ENCODE measurements around the gene UBQLNL.

The UBQLNL gene, protein sequence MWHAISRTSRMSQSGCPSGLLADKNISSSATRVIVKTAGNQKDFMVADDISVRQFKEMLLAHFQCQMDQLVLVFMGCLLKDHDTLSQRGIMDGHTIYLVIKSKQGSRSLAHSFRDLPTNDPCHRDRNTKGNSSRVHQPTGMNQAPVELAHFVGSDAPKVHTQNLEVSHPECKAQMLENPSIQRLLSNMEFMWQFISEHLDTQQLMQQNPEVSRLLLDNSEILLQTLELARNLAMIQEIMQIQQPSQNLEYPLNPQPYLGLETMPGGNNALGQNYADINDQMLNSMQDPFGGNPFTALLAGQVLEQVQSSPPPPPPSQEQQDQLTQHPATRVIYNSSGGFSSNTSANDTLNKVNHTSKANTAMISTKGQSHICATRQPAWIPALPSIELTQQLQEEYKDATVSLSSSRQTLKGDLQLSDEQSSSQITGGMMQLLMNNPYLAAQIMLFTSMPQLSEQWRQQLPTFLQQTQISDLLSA

DNA sequence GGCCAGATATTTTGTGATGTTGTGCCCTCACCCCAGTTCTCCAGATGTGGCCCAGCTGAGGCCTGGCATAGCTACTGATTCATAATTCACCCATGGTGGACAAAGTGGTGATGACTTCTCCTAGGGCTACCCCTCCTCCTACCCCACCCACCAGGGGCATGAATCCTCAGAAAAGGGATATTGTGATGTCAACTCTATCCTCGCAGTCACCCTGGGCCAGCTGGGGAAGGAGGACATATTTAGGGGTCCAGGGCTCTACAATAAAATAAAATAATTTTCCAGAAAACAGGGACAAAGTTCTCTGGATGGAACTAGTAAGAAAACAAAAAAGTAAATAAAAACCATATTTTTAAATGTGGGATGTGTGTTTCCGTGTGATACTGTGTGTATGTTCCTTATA, at the start of gene UBQLNL:
Gene UBQLNL (minus strand): TSS at position 101 of the 400 bp plus-strand sequence. CDS start 258 bp downstream, outside the sequence.
- TF ChIP-seq GATA1 (IDR thresholded peaks at IDR 0.05; ENCODE audit: low read depth, low read length): no peak
- no peak for TF ChIP-seq POLR2A (IDR thresholded peaks at IDR 0.05; ENCODE audit: low read length)

DNA sequence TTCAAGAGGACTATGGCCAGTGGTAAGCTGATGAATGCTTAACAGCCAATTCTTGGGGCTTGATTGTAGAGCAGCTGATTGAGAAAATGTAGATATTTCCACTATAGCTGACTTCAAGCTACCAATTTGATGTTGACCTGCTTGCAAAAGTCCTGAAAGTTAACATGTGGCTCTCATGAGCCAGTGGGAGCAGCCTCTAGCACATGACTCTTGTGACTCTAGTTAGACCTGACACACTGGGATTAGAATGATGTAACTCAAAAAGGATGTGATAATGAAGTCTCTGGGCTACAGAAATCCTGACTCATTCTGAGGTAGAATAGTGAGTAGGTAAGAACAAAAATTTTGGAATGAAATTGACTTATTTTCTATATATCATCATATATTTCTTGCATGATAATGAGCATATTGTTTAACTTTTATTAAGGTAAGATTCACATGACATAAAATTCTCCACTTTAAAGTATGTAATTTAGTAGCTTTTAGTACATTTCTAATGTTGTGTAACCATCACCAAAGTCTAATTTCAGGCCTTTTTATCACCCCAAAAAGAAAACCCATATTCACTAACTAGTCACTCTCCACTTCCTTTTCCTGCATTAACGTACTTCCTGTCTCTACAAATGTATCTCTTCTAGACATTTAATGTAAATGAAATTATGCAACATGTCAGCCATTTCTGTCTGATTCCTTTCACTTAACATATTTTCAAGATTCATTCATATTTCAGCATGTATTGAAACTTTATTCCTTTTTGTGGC, 47.9 kb upstream of the UBQLNL start:
- TF ChIP-seq GATA1 (IDR thresholded peaks at IDR 0.05; ENCODE audit: low read depth, low read length): no peak
- TF ChIP-seq POLR2A (IDR thresholded peaks at IDR 0.05; ENCODE audit: low read length): no peak
- DNase-seq: peak in 1 of 2 experiments; percentile 29

More for the DNA sequence above, at the start of gene UBQLNL:
- no peak for DNase-seq

DNA sequence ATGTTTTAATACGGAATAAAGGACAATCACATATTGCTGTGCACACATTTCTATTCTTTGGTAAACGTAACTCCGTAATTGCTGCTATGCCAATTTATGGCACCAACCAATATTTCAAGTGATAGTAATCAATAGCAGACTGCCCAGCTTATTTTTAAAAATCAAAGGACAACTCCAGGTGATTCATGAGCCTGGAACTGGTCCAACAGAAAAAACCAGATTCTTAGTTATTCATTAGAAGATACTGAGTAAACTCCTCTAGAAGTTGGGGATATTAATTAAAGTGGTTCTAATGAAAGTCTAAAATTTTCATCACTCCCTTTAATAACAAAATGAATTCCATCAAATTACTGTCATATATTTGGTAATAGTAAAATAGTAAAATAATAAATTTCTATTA, 41.3 kb upstream of the UBQLNL start:
- DNase-seq: no peak
- no peak for TF ChIP-seq POLR2A (IDR thresholded peaks at IDR 0.05; ENCODE audit: low read length)
- TF ChIP-seq GATA1 (IDR thresholded peaks at IDR 0.05; ENCODE audit: low read depth, low read length): no peak

- TF ChIP-seq GATA1 (IDR thresholded peaks at IDR 0.05; ENCODE audit: low read depth, low read length) (no peak), POLR2A (IDR thresholded peaks at IDR 0.05; ENCODE audit: low read length) (no peak)
- DNase-seq: no peak
These were observed 40.2 kb upstream of the UBQLNL start for GRCh38 chr11:5556596-5557188.

GRCh38 chr11:5553343-5553742, 36.8 kb upstream of the UBQLNL start:
- DNase-seq: no peak
- TF ChIP-seq GATA1 (IDR thresholded peaks at IDR 0.05; ENCODE audit: low read depth, low read length): no peak
- no peak for TF ChIP-seq POLR2A (IDR thresholded peaks at IDR 0.05; ENCODE audit: low read length)

DNA sequence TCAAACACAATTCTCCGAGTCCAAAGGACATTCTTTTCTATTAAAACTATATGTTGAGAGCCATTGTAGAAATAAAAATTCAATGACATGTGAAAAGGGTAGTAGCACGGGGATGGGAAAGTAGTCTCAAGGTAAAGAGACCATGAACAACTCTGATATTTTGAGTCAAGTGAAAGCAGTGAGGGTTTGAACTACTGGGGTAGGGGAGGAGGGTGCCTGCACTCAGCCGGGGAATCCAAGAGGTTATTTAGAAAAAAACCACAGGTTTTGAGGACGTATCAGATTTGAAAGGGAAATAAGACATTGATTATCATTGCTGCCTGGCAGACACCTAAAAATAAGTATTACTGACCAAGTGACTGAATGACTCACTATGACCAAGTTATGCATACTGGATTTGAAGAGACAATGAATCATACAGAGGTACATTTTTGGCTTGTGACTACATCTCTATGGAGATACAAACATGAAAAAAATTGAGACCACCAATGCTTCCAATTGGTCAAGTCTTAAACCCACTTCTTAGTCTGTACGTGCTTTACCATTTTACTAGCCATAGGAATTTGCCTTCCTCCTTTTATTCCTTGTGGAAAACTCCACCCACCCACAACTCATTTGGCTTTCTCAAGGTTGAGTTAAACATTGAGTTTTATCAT, 34.1 kb upstream of the UBQLNL start:
- peak in 1 of 2 experiments; percentile 9 for DNase-seq
- TF ChIP-seq POLR2A (IDR thresholded peaks at IDR 0.05; ENCODE audit: low read length) (no peak), GATA1 (IDR thresholded peaks at IDR 0.05; ENCODE audit: low read depth, low read length) (no peak)

DNA sequence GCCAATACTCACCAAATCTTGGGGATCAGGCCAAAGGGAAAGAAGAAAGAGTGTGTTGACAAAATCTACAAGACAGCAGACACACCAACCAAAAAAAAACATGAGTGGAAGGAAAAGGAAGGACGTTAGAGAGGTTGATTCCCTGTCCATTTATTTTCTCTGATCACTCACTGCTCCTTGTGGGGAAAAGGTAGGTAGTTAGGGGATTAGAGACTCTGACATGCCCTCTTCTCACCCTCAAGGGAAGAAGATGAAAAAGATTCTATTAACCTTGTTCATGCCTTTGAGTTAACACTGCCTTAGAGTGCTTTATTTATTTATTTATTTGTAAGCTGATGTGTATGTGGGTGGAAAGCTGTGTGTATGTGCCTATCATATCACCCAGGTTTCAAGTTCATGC, 31.9 kb upstream of the UBQLNL start, which contains the start of gene OR52H1:
Gene OR52H1 (minus strand): TSS at position 101 of the 400 bp plus-strand sequence. CDS start 3,035 bp downstream, outside the sequence.
- no peak for DNase-seq
- no peak for TF ChIP-seq GATA1 (IDR thresholded peaks at IDR 0.05; ENCODE audit: low read depth, low read length)
- no peak for TF ChIP-seq POLR2A (IDR thresholded peaks at IDR 0.05; ENCODE audit: low read length)

DNA sequence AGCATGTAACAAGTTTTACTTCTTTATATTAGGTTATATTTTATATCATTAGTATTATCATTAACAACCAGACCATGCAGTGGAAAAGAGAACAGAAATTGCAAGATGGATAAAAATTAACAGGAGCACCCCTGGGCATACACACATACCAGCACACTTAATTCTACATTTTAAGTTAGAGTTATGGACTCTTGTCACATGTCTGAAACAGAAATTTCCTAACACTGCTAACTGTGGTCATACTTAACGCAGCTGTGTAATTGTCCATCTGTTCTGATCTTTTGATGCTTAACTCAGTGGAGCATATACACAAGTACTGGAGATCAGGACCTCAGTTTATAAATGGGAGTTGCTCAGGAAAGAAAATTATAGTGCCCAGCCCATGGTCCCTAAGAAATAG, 31.5 kb upstream of the UBQLNL start:
- TF ChIP-seq GATA1 (IDR thresholded peaks at IDR 0.05; ENCODE audit: low read depth, low read length): no peak
- no peak for TF ChIP-seq POLR2A (IDR thresholded peaks at IDR 0.05; ENCODE audit: low read length)
- DNase-seq: no peak

DNA sequence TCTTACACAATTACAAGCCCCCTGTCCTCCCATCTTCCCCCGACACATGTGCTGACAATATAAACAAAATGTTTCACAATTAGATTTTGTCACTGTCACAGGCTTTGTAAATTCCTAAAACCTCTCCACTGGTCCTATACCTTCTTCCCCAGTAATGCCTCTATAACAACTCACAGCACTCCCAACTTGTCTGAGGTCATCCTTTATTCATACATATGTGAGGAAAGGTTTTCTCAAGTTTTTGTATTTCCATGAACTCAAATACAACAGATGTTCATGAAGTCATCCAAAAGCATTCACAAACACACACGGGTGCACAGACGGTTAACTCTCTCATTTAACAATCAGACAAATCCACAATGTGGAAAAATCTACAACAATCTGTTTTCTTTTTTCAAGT, 30.0 kb upstream of the UBQLNL start:
- TF ChIP-seq GATA1 (IDR thresholded peaks at IDR 0.05; ENCODE audit: low read depth, low read length) (no peak), POLR2A (IDR thresholded peaks at IDR 0.05; ENCODE audit: low read length) (no peak)
- no peak for DNase-seq

GRCh38 chr11:5541427-5541826, 24.9 kb upstream of the UBQLNL start:
- no peak for DNase-seq
- TF ChIP-seq GATA1 (IDR thresholded peaks at IDR 0.05; ENCODE audit: low read depth, low read length) (no peak), POLR2A (IDR thresholded peaks at IDR 0.05; ENCODE audit: low read length) (no peak)

DNA sequence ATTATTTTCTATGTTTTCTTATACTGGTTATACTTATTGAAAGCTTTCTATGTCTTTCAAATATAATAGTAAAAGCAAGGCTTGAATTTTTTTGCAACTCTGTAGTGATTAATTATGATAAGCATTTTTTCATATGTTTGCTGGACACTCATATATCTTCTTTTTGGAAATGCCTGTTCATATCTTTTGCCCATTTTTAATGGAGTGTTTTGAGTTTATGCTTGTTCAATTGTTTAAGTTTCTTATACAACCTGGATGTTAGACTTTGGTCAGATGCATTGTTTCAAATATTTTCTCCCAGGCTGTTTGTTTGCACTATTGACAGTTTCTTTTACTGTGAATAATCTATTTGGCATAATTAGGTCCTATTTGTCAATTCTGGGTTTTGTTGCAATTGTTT, 20.0 kb upstream of the UBQLNL start:
- no peak for DNase-seq
- TF ChIP-seq GATA1 (IDR thresholded peaks at IDR 0.05; ENCODE audit: low read depth, low read length) (no peak), POLR2A (IDR thresholded peaks at IDR 0.05; ENCODE audit: low read length) (no peak)

DNA sequence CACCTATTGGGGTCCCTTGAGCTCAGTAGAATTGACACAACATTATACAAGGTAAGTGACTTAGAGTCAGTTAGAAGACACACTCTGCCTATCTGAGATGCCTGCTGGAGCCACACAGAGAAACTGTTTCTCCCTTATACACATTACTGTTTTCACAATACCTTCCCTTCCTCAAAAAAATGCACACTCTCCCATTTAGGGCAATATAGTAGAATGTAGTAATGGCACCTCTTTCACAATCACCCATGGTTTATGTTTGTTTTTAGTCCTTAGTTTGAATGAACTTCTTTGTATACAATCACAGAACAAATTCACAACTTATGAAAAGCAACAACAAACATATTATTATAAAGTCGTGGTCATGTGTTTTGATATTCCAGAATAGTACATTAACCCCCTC, 17.5 kb upstream of the UBQLNL start:
- DNase-seq: no peak
- TF ChIP-seq POLR2A (IDR thresholded peaks at IDR 0.05; ENCODE audit: low read length) (no peak), GATA1 (IDR thresholded peaks at IDR 0.05; ENCODE audit: low read depth, low read length) (no peak)

DNA sequence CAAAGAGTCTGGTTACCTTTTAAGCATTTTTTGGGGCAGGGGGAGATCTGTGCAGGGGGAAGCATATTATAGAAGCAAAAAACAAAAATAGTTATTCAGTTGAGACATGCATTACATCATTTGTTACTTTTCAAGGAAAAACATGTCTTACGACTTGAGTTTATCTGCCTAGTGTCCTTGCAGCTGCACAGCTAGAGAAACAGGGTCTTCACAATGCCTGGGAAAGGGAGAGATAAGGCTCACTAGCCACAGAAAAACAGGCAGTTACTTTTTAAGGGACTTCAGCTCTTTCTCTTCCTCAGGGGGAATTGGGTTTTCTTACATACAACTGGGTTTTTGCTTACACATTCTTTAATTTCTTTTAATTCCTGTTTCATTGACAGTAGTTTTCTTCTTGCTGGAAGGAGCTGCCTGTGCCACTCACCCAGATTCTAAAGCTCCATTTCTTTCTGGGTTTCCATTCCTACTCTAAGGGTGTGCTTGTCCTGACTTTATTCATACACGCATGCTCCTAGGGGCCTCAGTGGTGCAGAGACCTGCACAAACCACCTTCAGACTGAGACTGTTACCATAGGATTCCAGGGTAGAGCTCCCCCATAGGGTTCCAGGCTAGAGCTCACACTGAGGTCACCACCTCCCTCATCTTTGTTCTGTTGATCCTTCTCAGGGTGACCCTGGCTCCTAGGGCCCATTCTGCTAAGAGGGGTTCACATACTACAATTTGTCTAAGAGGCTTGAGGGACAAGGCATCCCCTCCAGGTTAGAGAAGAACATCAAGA, 14.7 kb upstream of the UBQLNL start:
- TF ChIP-seq GATA1 (IDR thresholded peaks at IDR 0.05; ENCODE audit: low read depth, low read length): no peak
- no peak for TF ChIP-seq POLR2A (IDR thresholded peaks at IDR 0.05; ENCODE audit: low read length)
- no peak for DNase-seq
